BJ (cell line): ENCODE data around the gene SERPIND1. TPM values are rescaled to one million over a fixed set of nuclear protein-coding genes. Genes with fewer than 3 reads are reported as not detected.

Source experiments
- CTCF ChIA-PET: fragments of 350-600 bp; formaldehyde crosslinking; extraction: SDS; loops from one replicate; lab custom pipeline; 2021; ENCODE audit warnings: antibody characterized with exemption, inconsistent platforms; lab: Yijun Ruan, JAX
- POLR2A ChIA-PET: fragments of 300-600 bp; sonication (Branson Sonifier 250); formaldehyde crosslinking; extraction: SDS; loops from one replicate; lab custom pipeline; 2021; ENCODE audit warnings: antibody characterized with exemption; lab: Charles Lee
- DNase-seq: peaks from one replicate; pipeline ENCODE4 v3.0.0-alpha.2; 2011; ENCODE audit warnings: low read depth
- H3K27me3 ChIP-seq: 2 replicates; pipeline ENCODE4 v1.6.0; 2011; ENCODE audit warnings: low read length; ENCODE audit not compliant: control insufficient read depth, insufficient read depth
- H3K36me3 ChIP-seq: 2 replicates; pipeline ENCODE4 v1.5.1; 2011; ENCODE audit warnings: low read length; ENCODE audit not compliant: control insufficient read depth, insufficient read depth
- H3K4me3 ChIP-seq: 2 replicates; pipeline ENCODE4 v1.5.1; 2011; ENCODE audit warnings: low read depth, mild to moderate bottlenecking, control low read depth, low read length
- polyA plus RNA-seq: library from polyadenylated mRNA; depleted of rRNA; stranded (reverse); fragments of >200 nt; gene quantifications from 2 replicates; pipeline ENCODE4 v1.2.3, GENCODE V29; 2011
- TF ChIP-seq, protein P1 (sequence below): IDR thresholded peaks from 2 replicates; pipeline ENCODE4 v1.5.1; 2011; ENCODE audit warnings: low read depth, mild to moderate bottlenecking, control low read depth, inconsistent platforms, low read length, moderate library complexity; ENCODE audit not compliant: insufficient read depth

SERPIND1 gene
- polyA plus RNA-seq, 1 experiment: not detected

DNA sequence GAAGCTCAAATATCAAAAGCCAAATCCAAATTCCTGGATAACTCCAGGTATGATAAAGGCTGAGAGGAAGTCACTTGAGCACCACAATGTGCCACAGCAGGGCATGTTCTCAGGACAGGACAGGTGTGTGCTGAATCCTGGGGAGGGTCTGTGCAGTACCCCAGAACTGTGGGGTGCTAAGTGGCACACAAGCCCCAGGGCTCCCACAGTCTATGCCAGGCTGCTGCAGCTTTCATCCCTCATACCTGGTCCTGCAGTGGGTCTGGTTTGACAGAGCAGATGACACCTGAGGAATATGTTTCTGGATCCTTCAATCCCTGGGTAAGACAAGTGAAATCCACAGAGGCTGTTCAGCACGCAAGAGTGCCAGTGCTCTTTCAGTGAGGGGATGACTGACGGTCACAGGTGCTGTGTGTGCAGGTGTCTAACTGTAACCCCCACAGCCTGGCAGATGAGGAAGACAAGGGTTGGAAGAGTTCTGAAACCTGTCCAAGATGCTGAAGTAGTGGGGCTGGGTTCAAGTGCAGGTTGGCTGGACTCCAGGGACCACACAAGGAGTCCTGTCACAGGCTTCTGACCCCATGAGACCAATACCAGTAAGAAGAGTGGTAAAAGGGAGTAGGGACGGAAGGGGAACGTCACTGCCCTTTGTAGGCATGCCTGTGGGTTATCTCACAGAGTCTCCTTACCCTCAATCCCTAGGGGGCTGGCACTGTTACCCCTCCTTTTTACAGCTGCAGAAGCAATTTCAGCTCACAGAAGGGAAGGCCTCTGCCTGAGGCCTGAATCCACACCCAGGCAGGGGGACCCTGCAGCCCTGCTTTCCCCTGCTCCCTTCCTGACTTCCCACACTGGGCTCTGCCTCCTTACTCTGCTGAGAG, 14.1 kb downstream of the SERPIND1 start:
- no peak for DNase-seq
- ChIA-PET CTCF (interaction anchor here (1.3 kb wide), 1 partner anchor 10 kb away, joined by 3 read pairs; no protein-coding TSS in a partner anchor), POLR2A (no interaction called here)
- peaks cover 16% of the 10 kb centered on the region for H3K36me3 ChIP-seq
- no peaks in the 10 kb centered on the region for H3K27me3 ChIP-seq
- TF ChIP-seq, protein P1, sequence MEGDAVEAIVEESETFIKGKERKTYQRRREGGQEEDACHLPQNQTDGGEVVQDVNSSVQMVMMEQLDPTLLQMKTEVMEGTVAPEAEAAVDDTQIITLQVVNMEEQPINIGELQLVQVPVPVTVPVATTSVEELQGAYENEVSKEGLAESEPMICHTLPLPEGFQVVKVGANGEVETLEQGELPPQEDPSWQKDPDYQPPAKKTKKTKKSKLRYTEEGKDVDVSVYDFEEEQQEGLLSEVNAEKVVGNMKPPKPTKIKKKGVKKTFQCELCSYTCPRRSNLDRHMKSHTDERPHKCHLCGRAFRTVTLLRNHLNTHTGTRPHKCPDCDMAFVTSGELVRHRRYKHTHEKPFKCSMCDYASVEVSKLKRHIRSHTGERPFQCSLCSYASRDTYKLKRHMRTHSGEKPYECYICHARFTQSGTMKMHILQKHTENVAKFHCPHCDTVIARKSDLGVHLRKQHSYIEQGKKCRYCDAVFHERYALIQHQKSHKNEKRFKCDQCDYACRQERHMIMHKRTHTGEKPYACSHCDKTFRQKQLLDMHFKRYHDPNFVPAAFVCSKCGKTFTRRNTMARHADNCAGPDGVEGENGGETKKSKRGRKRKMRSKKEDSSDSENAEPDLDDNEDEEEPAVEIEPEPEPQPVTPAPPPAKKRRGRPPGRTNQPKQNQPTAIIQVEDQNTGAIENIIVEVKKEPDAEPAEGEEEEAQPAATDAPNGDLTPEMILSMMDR: no peak
- H3K4me3 ChIP-seq: no peak overlapping the region

DNA sequence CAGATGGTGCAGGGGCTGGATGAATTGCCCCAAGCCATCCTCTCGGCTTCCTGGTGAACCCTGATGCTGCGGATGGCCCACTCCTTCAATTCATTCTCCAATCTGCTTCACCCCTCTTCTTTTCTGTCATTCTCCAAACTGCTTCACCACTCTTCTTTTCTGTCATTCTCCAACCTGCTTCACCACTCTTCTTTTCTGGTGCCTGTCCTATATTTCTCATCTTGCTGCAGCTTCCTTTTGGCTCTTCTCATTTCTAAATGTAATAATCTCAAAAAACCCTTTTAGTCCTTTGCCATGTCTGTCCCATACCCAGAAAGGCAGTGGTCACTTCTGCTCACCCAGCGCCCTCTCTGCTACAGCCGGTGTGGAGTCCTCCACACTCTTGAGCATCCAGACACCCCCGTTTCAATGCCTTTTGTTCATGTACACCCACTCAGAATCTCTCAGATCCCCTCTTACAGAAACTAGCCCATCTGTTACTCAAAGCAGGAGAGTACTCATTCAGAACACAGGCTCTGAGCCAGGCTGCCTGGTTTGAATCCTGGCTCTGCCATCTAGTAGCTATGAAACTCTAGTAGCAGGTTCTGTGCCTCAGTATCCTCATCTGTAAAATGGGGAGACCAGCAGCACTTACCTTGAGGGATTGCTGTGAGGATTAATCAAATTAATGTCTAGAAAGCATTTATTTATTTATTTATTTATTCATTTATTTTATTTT, 14.9 kb downstream of the SERPIND1 start:
- ChIA-PET CTCF (interaction anchor here (1.3 kb wide), 1 partner anchor 11 kb away, joined by 3 read pairs; no protein-coding TSS in a partner anchor), POLR2A (no interaction called here)
- TF ChIP-seq, protein P1: no peak
- no peaks in the 10 kb centered on the region for H3K27me3 ChIP-seq
- DNase-seq: no peak
- peaks cover 15% of the 10 kb centered on the region for H3K36me3 ChIP-seq
- H3K4me3 ChIP-seq: no peak overlapping the region

- DNase-seq: no peak
- H3K27me3 ChIP-seq: no peaks in the 10 kb centered on the region
- H3K36me3 ChIP-seq: peaks cover 24% of the 10 kb centered on the region
- ChIA-PET CTCF (interaction anchor here (2.4 to 4.5 kb wide), 3 partner anchors 8 to 93 kb away, joined by 10 to 39 read pairs (median 22); no protein-coding TSS in a partner anchor), POLR2A (no interaction called here)
- H3K4me3 ChIP-seq: no peak overlapping the region
- TF ChIP-seq, protein P1: no peak
Measured at GRCh38 chr22:20792221-20792965, 18.5 kb downstream of the SERPIND1 start.

DNA sequence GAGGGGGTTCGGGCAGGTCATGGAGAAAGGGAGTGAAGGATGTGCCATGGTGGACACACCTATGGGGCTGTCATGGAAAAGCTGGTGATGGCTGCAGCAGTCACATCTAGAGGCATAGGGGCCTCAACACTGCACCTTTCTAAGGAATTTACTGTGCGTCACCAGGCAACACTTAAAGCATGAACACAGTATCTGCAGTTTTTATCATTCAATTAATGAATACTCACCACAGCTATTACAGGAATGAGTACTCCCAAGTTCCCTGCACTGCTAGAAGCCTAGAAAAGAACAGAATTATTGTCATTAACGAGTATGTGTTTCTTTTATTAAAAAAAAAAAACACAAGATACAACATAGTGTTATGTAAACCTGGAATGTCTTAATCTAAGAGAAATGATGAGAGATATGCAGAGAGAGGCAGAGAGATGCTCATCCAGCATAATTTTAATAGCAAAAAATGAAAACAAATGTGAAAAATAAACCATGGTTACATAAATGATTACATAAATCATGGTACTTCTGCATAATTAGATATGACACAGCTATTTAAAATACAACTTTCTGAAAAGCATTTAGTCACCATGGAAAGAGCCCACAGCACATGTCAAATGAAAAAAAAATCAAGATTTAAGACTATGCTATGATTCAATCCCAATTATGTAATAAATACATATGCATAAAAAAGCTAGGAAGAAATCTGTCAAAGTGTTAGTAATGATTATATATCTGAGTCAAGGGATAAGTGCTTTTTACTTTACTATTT, 19.2 kb downstream of the SERPIND1 start:
- ChIA-PET CTCF (interaction anchor here (1.6 to 4.5 kb wide), 4 partner anchors 9 to 93 kb away, joined by 5 to 39 read pairs (median 16); no protein-coding TSS in a partner anchor), POLR2A (no interaction called here)
- H3K27me3 ChIP-seq: no peaks in the 10 kb centered on the region
- peaks cover 24% of the 10 kb centered on the region for H3K36me3 ChIP-seq
- TF ChIP-seq, protein P1: no peak
- H3K4me3 ChIP-seq: no peak overlapping the region
- DNase-seq: peak; percentile 24
